ENCODE results near the gene ACTN1.

Gene ACTN1

DNA sequence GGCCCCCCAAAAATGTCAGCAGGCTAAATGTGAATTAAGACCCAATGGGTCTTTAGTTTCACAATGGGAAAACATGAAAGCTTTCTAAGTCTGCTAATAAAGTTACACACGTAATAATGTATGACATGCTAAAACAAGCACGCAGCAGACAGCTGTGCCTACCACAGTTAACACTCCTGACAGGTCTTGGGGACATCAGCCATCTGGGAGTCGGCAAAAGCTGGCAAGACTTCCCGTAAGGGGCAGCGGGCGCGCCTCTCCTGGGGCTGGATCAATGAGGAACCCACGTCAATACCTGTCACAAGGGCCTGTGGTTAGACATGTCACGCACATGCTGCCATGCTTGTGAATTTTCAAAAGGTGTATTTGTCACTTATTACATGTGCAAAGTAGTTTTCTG, 45.0 kb downstream of the ACTN1 start:
- H3K4me1 Mint-ChIP-seq: no peaks in the 10 kb centered on the region
- H3K9me3 Mint-ChIP-seq: no peaks in the 10 kb centered on the region
- H3K4me3 Mint-ChIP-seq: no peak overlapping the region
- H3K27me3 Mint-ChIP-seq: peaks cover 0 to 6% of the 10 kb centered on the region in 2 donors
- no peak for ATAC-seq (replicated peaks)
- H3K27ac Mint-ChIP-seq: no peak overlapping the region
- DNase-seq: no peak
- no peaks in the 10 kb centered on the region for H3K36me3 Mint-ChIP-seq

DNA sequence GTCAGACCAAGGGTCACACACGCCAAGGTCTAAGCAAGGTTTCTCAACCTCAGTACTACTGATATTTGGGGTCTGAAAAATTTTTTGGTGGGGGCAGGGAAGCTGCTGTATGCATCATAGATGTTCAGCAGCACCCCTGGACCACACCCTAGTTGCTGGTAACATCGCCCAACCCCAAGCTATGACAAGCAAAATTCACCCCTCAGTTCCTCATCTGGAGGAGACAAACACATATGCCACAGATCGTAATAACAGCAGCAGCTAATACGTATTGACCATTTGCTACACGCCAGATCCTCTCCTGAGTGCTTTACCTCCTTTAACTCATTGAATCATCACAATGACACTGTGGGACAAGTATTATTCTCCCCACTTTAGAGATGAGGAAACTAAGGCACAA, 46.4 kb downstream of the ACTN1 start:
- H3K4me3 Mint-ChIP-seq: no peak overlapping the region

DNA sequence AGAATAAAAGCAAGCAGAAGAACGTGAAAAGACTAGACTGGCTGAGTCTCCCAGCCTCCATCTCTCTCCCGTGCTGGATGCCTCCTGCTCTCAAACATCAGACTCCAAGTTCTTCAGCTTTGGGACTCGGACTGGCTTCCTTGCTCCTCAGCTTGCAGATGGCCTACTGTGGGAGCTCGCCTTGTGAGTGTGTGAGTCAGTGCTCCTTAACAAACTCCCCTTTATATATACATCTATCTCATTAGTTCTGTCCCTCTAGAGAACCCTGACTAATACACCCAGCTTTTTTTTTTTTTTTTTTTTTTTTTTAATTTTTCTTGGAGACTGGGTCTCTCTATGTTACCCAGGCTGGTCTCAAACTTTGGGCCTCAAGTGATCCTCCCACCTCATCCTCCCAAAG, 46.9 kb downstream of the ACTN1 start:
- DNase-seq (no peak), ATAC-seq (replicated peaks) (no peak)
- Mint-ChIP-seq H3K27me3 (peaks cover 0 to 18% of the 10 kb centered on the region in 2 donors), H3K27ac (no peak overlapping the region), H3K36me3 (no peaks in the 10 kb centered on the region), H3K9me3 (no peaks in the 10 kb centered on the region), H3K4me3 (no peak overlapping the region), H3K4me1 (no peaks in the 10 kb centered on the region)

More for the DNA sequence above, 46.4 kb downstream of the ACTN1 start:
- no peaks in the 10 kb centered on the region for H3K9me3 Mint-ChIP-seq
- peaks cover 0 to 18% of the 10 kb centered on the region in 2 donors for H3K27me3 Mint-ChIP-seq
- no peaks in the 10 kb centered on the region for H3K4me1 Mint-ChIP-seq
- H3K27ac Mint-ChIP-seq: no peak overlapping the region
- H3K36me3 Mint-ChIP-seq: no peaks in the 10 kb centered on the region
- DNase-seq (no peak), ATAC-seq (replicated peaks) (no peak)

DNA sequence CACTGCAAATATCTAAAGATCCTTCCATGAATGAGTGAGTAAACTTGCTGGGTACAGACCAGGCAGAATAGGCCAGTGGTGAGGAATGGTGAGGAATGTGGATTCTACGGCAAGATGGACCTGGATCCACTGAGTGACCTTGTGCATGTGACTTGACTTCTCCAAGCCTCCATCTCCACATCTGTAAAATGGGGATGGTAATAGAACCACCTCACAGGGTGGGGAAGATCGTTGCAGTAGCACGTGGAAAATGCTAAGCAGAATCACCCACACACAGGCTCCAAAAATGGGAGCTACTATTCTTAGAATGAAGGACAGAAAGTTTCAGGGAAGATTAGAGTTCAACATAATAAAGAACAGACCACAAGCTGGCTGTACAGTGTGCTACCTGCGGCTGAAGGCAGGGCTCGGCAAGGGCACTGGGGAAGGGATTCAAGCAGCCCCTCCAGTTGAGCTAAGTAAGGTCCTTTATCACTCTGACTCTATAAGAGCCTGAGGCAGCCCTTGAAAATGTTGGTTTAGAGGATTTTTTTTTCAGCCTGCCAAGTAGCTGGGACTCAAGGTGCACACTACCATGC, 47.5 kb downstream of the ACTN1 start:
- H3K4me3 Mint-ChIP-seq: no peak overlapping the region
- DNase-seq: no peak
- peaks cover 0 to 18% of the 10 kb centered on the region in 2 donors for H3K27me3 Mint-ChIP-seq
- no peaks in the 10 kb centered on the region for H3K4me1 Mint-ChIP-seq
- H3K36me3 Mint-ChIP-seq: peaks cover 0 to 1% of the 10 kb centered on the region in 2 donors
- H3K9me3 Mint-ChIP-seq: peaks cover 2% of the 10 kb centered on the region in 2 donors
- ATAC-seq (replicated peaks): no peak
- no peak overlapping the region for H3K27ac Mint-ChIP-seq

DNA sequence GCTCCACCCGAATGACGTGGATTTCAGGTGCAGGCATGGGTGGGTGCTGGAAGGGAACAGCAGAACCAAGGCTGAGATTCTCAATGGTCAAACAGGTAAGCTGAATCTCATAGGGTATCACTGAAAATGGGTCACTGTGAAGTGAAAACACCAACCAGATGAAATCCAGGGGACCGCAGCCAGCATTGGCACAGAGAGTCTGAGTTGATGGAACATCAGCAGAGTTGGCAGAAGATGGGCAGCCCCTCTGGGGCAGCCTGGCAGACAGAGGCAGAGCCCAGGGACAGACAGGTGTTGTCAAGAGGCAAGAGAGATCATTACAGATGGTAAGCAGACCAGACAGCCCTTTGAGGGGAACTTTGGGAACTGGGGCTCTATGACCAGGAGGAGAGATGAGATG, 48.0 kb downstream of the ACTN1 start:
- no peak for ATAC-seq (replicated peaks)
- Mint-ChIP-seq H3K4me1 (no peaks in the 10 kb centered on the region), H3K9me3 (peaks cover 4 to 6% of the 10 kb centered on the region in 2 donors), H3K27me3 (peaks cover 0 to 18% of the 10 kb centered on the region in 2 donors), H3K27ac (peak overlapping the region; percentile 10), H3K36me3 (peaks cover 0 to 3% of the 10 kb centered on the region in 2 donors), H3K4me3 (no peak overlapping the region)
- DNase-seq: no peak

DNA sequence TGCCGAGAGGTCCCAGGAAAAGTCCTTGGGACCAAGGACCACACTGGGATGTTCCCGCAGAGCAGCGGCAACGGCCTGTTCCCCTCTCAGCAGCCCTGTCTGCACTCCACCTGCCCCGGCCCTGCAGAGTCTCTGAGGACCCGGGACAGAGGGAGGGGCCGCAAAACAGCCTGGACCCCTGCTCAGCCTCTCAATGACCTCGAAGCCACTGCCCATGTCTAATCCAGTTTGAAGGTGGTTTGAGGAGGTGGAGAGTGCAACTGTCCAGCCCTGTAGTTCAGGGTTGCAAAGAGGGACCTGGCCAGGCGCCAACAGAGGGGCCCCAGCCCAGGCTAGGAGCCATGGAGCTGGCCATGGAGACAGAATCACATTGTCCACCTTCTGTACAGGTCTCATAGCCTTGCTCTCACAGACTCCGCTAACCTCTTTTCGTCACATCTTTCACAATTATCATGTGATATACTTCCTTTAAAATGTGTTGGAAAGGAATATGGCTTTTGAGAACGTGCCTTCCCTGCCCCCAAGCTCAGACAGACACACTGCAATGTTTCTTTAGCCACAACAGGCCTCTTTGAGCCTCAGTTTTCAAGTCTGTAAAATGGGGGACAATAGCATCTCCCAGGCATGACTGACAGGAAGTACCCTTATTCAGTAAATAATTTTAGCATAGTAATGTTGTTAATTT, 49.3 kb downstream of the ACTN1 start:
- no peaks in the 10 kb centered on the region for H3K4me1 Mint-ChIP-seq
- H3K27me3 Mint-ChIP-seq: peaks cover 0 to 18% of the 10 kb centered on the region in 2 donors
- no peak overlapping the region for H3K27ac Mint-ChIP-seq
- H3K4me3 Mint-ChIP-seq: no peak overlapping the region
- H3K9me3 Mint-ChIP-seq: peaks cover 11 to 12% of the 10 kb centered on the region in 2 donors
- ATAC-seq (replicated peaks): no peak
- peaks cover 0 to 3% of the 10 kb centered on the region in 2 donors for H3K36me3 Mint-ChIP-seq
- DNase-seq: no peak

DNA sequence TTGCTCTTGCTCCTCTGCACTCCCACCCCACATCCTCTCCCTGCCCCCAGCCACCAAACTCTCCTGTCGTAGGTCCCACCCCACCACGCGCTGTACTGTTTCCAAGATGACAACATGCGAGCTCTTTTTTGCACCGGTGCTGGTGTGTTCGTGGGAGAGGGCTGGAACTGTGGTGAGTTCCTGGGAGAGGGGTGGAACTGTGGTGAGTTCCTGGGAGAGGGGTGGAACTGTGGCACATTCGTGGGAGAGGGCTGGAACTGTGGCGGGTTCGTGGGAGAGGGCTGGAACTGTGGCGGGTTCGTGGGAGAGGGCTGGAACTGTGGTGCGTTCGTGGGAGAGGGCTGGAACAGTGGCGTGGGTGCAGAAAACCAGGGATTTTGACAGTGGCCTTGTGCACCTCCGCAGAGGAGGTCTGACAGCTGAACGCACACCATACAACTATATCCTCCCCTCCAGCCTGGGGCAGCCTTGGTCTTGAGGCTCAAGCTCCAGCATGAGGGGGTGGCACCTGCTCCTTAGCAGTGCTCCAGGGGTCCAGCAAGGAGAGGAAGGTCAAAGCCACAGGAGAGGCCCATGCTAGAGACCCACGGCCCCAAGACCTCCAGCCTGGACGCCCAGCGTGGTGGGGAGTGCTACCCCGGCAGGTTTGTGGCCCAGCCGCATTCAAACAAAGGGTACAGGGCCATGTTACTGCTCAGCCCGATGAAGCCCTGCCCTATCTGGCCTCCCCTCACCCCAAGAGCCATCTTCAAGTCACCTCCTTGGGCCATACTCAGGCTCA, 50.1 kb downstream of the ACTN1 start:
- Mint-ChIP-seq H3K4me1 (no peaks in the 10 kb centered on the region), H3K27ac (no peak overlapping the region), H3K27me3 (peaks cover 0 to 18% of the 10 kb centered on the region in 2 donors), H3K9me3 (peaks cover 14 to 16% of the 10 kb centered on the region in 2 donors), H3K36me3 (peaks cover 0 to 3% of the 10 kb centered on the region in 2 donors), H3K4me3 (no peak overlapping the region)
- no peak for ATAC-seq (replicated peaks)
- no peak for DNase-seq

DNA sequence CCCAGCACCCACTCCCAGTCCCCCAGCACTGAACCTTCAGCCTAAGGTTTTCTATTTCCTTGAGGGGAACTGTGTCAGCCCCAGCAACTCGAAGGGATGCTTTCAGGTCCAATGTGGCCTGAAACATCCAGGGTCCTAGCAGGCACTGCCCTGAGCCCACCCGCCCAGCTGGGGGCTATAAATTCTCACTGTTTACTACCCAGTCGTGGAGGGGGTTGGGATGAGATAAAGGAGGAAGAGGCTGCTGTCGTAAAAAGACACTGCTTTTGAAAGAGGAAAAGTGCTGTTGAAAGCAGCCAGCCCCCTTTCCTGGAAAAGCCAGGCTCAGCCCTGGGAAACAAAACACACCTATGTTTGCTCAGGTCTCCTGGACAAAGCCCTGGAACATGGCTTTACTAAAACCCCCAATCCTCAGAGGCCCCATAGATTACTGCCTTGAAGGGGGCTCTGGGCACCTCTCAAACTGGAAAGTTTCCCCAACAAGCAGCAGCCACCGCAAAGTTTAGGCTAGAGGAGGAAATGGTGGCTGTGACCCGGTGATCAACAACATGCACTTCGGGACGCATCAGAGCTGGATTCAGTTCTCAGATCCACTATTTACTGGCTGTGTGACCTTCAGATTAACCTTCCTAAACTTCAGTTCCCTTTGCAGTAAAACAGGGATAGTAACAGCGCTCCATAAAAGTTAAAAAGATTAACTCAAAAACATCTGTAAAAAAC, 51.0 kb downstream of the ACTN1 start:
- no peak overlapping the region for H3K4me3 Mint-ChIP-seq
- H3K9me3 Mint-ChIP-seq: peaks cover 14 to 16% of the 10 kb centered on the region in 2 donors
- ATAC-seq (replicated peaks) (no peak), DNase-seq (no peak)
- no peak overlapping the region for H3K27ac Mint-ChIP-seq
- H3K27me3 Mint-ChIP-seq: peaks cover 1 to 18% of the 10 kb centered on the region in 2 donors
- H3K36me3 Mint-ChIP-seq: peaks cover 0 to 3% of the 10 kb centered on the region in 2 donors
- no peaks in the 10 kb centered on the region for H3K4me1 Mint-ChIP-seq

DNA sequence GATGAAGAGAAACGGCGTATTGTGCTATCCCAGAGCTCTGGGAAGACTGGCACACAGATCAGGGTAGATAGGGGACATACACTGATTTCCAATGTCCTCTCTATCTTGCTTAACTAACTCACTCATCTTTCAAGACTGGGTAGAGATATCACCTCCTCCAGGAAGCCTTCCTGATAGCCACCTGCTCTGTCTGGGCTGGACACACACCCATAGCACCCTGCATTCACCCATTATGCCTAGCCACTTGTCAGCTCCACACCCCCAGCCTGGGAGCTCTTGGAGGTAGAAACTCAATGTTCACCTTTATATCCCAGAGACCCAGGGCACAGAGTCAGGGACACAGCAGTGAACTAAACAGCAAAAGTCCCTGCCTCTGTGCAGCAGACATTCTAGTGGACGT, 52.0 kb downstream of the ACTN1 start:
- DNase-seq (no peak), ATAC-seq (replicated peaks) (no peak)
- Mint-ChIP-seq H3K27me3 (peaks cover 5 to 18% of the 10 kb centered on the region in 2 donors), H3K4me1 (no peaks in the 10 kb centered on the region), H3K36me3 (peaks cover 0 to 3% of the 10 kb centered on the region in 2 donors), H3K27ac (no peak overlapping the region), H3K4me3 (no peak overlapping the region), H3K9me3 (peaks cover 14 to 16% of the 10 kb centered on the region in 2 donors)

DNA sequence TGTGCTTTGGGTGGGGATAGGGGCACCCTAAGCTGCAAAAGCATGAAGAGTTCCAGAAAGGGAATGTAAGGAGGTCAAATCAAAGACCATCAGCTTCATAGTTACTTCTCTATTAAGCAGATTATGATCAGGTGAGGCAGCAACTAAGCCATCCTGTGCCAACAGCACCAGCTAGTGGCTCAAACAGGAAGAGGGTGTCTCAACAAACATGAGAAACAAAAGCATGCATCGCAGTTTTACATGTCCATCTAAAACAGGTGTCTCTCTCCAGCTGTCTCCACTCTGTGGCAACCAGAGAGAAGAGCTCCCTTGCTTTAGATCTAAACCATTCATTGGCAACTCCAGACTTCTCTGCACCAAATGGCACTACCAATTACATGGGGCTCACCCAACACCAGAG, 52.9 kb downstream of the ACTN1 start:
- Mint-ChIP-seq H3K4me1 (no peaks in the 10 kb centered on the region), H3K36me3 (peaks cover 0 to 3% of the 10 kb centered on the region in 2 donors), H3K27ac (no peak overlapping the region), H3K9me3 (peaks cover 14 to 16% of the 10 kb centered on the region in 2 donors), H3K27me3 (peaks cover 5 to 17% of the 10 kb centered on the region in 2 donors), H3K4me3 (no peak overlapping the region)
- DNase-seq (no peak), ATAC-seq (replicated peaks) (no peak)

DNA sequence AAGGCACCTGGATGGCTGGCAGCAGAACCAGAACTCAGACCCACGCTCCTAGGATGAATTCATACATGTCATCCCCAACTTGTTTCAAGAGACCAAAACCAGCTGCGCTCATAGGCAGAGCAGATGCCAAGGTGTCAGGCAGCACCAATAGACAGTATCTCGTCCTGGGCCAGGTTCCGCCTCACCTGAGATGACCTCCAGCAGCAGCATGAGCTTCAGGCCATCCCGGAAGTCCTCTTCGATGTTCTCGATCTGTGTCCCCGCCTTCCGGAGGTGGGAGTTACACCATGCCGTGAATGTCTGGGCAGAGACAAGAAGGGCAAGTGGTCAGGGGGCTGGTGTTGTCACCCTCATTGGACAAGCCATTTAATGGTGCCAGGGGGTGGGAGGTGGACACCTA, 53.7 kb downstream of the ACTN1 start:
- no peaks in the 10 kb centered on the region for H3K4me1 Mint-ChIP-seq
- DNase-seq (no peak), ATAC-seq (replicated peaks) (no peak)
- peaks cover 5 to 13% of the 10 kb centered on the region in 2 donors for H3K27me3 Mint-ChIP-seq
- H3K9me3 Mint-ChIP-seq: peaks cover 14 to 16% of the 10 kb centered on the region in 2 donors
- no peak overlapping the region for H3K27ac Mint-ChIP-seq
- peaks cover 0 to 3% of the 10 kb centered on the region in 2 donors for H3K36me3 Mint-ChIP-seq
- no peak overlapping the region for H3K4me3 Mint-ChIP-seq

DNA sequence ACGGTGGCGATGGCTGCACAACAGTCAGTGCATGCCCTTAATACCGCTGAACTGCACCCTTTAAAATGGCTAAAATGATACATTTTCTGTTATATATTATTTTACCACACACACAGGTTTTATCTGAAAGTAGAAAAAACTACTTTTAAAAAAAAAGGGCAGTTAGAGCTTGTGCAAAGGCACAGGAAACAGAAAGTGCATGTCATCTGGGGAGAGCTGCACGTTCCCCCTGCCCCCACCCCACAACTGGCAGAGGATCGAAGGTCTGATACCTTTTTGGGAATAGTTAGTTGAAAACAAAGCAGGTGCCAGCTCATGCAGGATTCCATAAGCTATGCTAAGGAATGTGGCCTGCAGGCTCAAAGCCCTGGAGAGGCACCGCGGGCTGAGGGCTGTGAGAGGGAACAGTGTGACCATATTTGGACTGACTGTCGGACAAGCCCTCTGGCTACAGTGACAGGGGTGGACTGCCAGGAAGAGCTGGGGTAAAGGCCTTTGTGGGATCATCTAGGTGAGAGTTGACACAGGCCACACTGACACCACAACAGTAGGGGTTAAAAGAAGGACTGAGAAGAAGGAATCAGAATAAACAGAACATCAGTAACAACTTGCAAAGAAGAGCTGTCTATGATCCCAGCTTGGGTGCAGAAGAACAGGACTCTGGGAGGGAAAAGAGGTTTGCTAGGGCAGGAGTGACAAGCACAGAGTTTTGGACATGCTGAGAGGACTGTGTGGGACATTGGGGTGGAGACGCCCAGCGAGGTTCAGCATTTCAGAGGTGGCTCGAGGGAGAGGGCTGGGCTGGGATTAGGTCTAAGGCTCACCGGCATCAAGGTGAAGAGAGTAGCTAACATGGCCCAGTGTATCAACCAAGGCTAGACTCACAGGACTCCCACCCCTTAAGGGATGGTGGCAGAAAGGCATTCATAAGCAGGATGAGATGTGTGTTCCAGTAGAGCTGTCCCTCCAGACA, 54.6 kb downstream of the ACTN1 start:
- Mint-ChIP-seq H3K9me3 (peaks cover 14 to 16% of the 10 kb centered on the region in 2 donors), H3K27ac (no peak overlapping the region), H3K27me3 (peaks cover 5 to 13% of the 10 kb centered on the region in 2 donors), H3K36me3 (peaks cover 0 to 3% of the 10 kb centered on the region in 2 donors), H3K4me1 (no peaks in the 10 kb centered on the region), H3K4me3 (no peak overlapping the region)
- ATAC-seq (replicated peaks) (no peak), DNase-seq (no peak)

DNA sequence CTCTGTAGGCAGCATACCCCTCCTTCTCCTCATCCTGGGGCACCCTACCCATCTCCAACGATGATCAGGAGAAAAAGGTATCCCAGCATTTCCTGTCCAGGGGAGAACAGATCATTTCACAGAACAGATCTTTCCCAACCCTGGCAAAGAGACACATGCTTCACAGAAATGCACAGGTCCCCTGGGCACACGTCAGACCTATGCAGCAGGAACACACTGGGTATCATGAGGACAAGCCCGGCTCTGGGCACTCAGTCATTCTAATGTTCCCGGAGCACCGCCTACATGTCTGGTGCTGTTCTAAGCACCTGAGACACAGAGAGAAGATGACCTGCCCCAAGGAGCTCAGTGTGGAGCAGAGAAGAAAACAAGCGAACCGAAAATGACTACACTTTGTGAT, 56.2 kb downstream of the ACTN1 start:
- Mint-ChIP-seq H3K4me1 (no peaks in the 10 kb centered on the region), H3K27ac (no peak overlapping the region), H3K36me3 (peaks cover 0 to 3% of the 10 kb centered on the region in 2 donors), H3K27me3 (peaks cover under 1 to 5% of the 10 kb centered on the region in 2 donors), H3K4me3 (no peak overlapping the region), H3K9me3 (peaks cover 14 to 16% of the 10 kb centered on the region in 2 donors)
- no peak for ATAC-seq (replicated peaks)
- DNase-seq: no peak

All from stimulated activated naive B cell treated with anti-CD40 and anti-IgM and Interleukin-4, amounts not matched to agents 10 μg/mL and 1 μg/mL and 100 μg/mL, for 72 hours (primary cell).